ENCODE data around the gene TMF1.

TMF1 gene

GRCh38 chr3:69085833-69086722, 33.9 kb upstream of the TMF1 start:
- peaks cover 42% of the 10 kb centered on the region for H3K36me3 Mint-ChIP-seq (ENCODE audit: low read depth)
- no peaks in the 10 kb centered on the region for H3K27me3 Mint-ChIP-seq (ENCODE audit: low read depth)
- peak overlapping the region; percentile 99 for H3K4me3 Mint-ChIP-seq
- H3K27ac Mint-ChIP-seq, result peak overlapping the region; percentile 99
- H3K9me3 Mint-ChIP-seq, result no peaks in the 10 kb centered on the region
- H3K4me1 Mint-ChIP-seq (ENCODE audit: low read depth), result peaks cover 57% of the 10 kb centered on the region

DNA sequence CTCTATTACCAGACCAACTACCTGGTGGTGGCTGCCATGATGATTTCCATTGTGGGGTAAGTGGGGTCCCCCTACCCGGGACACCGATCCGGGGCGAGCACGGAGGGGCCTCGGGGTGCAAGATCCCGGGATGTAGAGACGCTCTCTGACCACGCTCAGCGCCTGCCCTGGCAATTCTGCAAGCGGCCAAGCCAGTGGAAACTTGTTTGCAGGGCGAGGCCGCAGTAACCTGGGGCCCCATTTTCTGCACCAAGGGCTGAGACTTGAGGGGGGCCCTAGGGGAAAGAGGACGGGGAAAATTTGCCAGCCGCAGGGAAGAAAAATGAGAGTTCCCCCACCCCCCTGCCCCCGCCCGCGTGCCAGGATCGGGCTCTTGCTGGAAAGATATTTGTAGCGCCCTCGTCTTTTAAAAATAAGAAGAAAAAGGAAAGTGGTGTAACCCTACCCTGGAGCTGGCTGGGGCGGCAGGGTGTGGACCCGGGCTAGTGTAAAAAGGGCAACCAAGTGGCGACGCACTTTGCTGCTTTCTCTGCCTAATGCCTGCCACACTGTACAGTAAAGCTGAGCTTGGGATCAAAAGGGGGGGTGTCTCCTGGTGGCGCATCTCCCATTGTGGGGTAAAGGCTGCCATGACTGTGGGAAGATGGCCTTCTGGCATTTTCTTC, 33.2 kb upstream of the TMF1 start:
- Mint-ChIP-seq H3K27ac (peak overlapping the region; percentile 99), H3K36me3 (ENCODE audit: low read depth) (peaks cover 36% of the 10 kb centered on the region), H3K9me3 (no peaks in the 10 kb centered on the region), H3K4me3 (peak overlapping the region; percentile 99), H3K27me3 (ENCODE audit: low read depth) (no peaks in the 10 kb centered on the region), H3K4me1 (ENCODE audit: low read depth) (peaks cover 56% of the 10 kb centered on the region)

DNA sequence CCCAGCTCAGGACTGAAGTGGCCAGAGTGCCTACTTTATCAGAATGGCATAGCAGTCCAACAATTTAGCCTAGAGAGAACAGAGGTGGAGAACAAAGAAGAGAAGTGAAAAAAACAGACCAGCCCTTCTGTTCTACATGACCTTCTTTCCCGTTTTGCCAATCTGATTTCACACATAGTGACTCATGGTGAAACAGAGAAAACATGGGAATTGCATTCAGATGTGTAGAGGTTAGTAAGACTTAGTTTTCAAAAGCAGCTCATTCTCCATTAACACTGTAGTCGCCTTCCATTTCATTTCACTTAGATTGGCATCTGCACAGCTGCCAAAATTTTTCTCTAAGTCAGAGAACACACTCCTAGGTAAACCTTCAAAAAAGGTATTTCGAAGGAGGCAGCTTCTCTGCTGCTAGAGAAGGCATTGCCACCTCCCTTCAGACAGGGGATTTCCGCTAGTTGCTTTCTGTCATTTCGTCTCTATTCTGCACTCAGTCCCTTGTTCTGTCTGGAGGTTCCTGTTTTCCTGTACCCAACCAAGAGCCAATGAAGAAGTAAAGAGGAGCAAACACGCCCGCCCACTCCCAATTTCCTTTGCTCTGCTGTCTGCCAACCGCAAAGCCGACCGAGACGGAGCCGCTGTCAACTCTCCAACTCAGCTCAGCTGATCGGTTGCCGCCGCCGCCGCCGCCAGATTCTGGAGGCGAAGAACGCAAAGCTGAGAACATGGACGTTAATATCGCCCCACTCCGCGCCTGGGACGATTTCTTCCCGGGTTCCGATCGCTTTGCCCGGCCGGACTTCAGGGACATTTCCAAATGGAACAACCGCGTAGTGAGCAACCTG, 32.4 kb upstream of the TMF1 start, which contains the start of gene ARL6IP5:
TSS of gene ARL6IP5 (plus strand) at position 612 of the 842 bp plus-strand sequence. CDS start at position 723, 111 bp downstream.
- Mint-ChIP-seq H3K9me3 (no peaks in the 10 kb centered on the region), H3K4me1 (ENCODE audit: low read depth) (peaks cover 50% of the 10 kb centered on the region), H3K27me3 (ENCODE audit: low read depth) (no peaks in the 10 kb centered on the region), H3K4me3 (peak within 1 kb of the TSS; percentile 99), H3K36me3 (ENCODE audit: low read depth) (peaks cover 30% of the 10 kb centered on the region), H3K27ac (peak within 1 kb of the TSS; percentile 99)

DNA sequence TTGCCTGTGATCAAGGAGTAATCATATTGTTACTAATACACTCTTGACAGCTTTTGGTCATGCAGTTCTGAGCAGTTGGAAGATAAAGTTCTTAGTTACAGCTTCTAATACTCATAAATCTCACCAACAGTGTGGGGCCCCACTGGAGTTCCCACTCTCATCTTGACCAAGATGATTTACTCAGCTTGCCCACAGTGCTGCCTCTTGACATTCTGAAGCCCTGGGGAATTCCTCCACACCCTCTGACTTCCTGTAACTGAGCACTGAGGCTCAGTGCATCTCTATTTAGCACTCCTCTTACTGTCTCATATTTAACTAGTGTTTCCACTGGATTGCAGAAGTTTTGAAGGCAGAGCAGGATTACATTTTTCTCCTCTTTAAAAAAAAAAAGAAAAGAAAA, 30.7 kb upstream of the TMF1 start:
- peaks cover 30% of the 10 kb centered on the region for H3K36me3 Mint-ChIP-seq (ENCODE audit: low read depth)
- peak overlapping the region; percentile 99 for H3K4me3 Mint-ChIP-seq
- peaks cover 53% of the 10 kb centered on the region for H3K4me1 Mint-ChIP-seq (ENCODE audit: low read depth)
- H3K27ac Mint-ChIP-seq, result peak overlapping the region; percentile 99
- no peaks in the 10 kb centered on the region for H3K9me3 Mint-ChIP-seq
- H3K27me3 Mint-ChIP-seq (ENCODE audit: low read depth), result no peaks in the 10 kb centered on the region

DNA sequence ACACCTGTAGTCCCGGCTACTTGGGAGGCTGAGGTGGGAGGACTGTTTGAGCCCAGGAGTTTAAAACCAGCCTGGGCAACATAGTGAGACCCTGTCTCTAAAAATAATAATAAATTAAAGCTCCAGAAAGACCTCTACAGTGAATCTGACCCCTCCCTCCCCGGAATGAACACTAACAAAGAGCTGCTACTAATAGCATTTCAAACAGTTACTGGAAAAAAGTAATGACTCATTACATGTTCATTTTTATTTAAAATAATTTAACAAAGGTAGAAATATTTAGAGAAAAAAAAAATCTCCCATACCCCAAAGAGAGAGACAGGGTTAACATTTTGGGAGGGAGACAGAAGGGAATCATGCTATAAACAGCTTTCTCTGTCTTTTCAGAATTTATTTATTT, 30.2 kb upstream of the TMF1 start:
- Mint-ChIP-seq H3K36me3 (ENCODE audit: low read depth) (peaks cover 32% of the 10 kb centered on the region), H3K27me3 (ENCODE audit: low read depth) (no peaks in the 10 kb centered on the region), H3K27ac (peak overlapping the region; percentile 99), H3K4me3 (peak overlapping the region; percentile 99), H3K9me3 (no peaks in the 10 kb centered on the region), H3K4me1 (ENCODE audit: low read depth) (peaks cover 56% of the 10 kb centered on the region)

DNA sequence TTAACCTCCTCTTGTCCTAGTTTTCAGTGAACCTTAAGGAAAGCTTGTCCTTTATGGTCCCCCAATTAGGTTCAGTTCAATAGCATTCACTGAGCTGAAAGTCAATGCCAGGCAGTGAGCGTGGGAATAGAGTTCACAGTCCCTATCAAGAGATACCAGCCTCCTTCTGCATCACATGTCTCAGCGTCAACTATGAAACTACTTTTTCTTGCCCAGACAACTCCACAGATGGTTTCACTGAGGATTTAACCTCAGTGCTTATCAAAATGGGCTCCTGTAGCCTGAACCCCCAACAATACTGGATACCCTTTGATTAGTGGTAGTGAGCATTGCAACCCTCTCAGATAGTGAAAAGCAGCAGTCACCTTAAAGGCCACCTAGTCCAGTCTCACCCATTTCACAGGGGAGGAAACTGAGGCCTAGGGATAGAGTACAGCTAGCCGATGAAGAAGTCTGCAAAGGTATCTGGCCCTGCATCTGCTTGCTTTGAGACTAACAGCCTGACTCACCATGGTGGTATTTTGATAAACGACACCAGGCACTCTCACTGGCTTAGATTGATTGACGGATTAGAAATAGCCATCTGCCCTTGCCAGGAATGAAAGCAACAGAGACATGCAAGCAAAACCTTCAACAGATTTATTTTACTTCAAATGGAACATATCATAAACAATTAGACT, 29.6 kb upstream of the TMF1 start:
- Mint-ChIP-seq H3K4me1 (ENCODE audit: low read depth) (peaks cover 59% of the 10 kb centered on the region), H3K36me3 (ENCODE audit: low read depth) (peaks cover 31% of the 10 kb centered on the region), H3K4me3 (peak overlapping the region; percentile 99)

GRCh38 chr3:69080233-69080920, 28.2 kb upstream of the TMF1 start, which contains the start of gene UBA3:
Gene UBA3, minus strand, starts transcription at chr3:69080365. Its CDS starts 12 bp downstream, at chr3:69080353.
- Mint-ChIP-seq H3K27me3 (ENCODE audit: low read depth) (no peaks in the 10 kb centered on the region), H3K9me3 (no peaks in the 10 kb centered on the region), H3K27ac (peak within 1 kb of the TSS; percentile 99), H3K4me1 (ENCODE audit: low read depth) (peaks cover 59% of the 10 kb centered on the region), H3K36me3 (ENCODE audit: low read depth) (peaks cover 24% of the 10 kb centered on the region), H3K4me3 (peak within 1 kb of the TSS; percentile 87)

More for the DNA sequence above, 29.6 kb upstream of the TMF1 start:
- H3K27me3 Mint-ChIP-seq (ENCODE audit: low read depth), result no peaks in the 10 kb centered on the region
- H3K27ac Mint-ChIP-seq, result peak overlapping the region; percentile 99
- no peaks in the 10 kb centered on the region for H3K9me3 Mint-ChIP-seq

DNA sequence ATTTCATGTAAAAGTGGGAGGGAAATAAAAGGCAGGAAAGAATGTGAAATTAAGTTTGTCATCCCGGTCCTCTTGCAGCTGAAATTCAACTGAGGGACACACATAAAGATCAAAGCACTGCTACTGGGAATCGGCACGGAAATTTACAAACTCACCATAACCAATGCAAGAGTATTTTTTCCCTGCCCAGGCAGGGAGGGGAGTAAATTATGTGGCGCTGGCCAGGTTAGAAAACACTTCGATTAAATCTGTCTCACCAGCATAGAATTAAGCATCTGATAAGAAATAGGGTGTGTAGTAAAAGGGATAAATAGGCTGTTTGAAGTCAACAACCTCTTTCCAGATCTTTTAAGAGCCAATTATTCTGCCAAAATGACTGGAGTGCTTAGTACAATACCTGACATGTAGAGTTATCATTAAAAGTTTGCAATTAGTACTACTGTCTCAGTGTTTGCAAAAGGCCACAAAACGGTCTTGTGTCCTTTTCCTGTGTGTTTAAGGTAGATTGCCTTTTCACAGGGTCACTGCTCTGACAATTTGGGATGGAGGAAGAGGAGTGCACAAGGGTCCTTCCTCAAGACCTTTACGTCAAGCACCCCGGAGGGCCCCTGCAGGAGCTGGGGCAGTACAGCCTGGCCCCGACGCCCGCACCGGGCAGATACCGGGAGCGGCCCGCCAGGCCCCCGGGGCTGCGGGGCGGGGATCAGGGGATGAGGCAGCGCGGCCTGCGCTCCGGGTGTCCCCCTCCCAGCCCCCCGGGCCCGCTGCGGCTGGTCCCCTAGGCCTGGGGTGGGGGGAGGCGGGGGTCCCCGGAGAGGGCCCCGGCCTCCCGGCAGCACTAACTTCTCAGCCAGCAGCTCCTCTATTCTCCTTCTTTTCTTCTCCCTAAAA, 27.4 kb upstream of the TMF1 start:
- Mint-ChIP-seq H3K4me3 (peak overlapping the region; percentile 87), H3K9me3 (no peaks in the 10 kb centered on the region), H3K4me1 (ENCODE audit: low read depth) (peaks cover 57% of the 10 kb centered on the region), H3K36me3 (ENCODE audit: low read depth) (peaks cover 17% of the 10 kb centered on the region), H3K27ac (peak overlapping the region; percentile 29), H3K27me3 (ENCODE audit: low read depth) (no peaks in the 10 kb centered on the region)

- Mint-ChIP-seq H3K36me3 (ENCODE audit: low read depth) (peaks cover 39% of the 10 kb centered on the region), H3K4me1 (ENCODE audit: low read depth) (peaks cover 23% of the 10 kb centered on the region), H3K27ac (peak overlapping the region; percentile 17), H3K9me3 (no peaks in the 10 kb centered on the region), H3K4me3 (no peak overlapping the region), H3K27me3 (ENCODE audit: low read depth) (no peaks in the 10 kb centered on the region)
These were observed 20.8 kb upstream of the TMF1 start for GRCh38 chr3:69072928-69073327.

- peaks cover 37% of the 10 kb centered on the region for H3K4me1 Mint-ChIP-seq (ENCODE audit: low read depth)
- H3K4me3 Mint-ChIP-seq, result no peak overlapping the region
- no peaks in the 10 kb centered on the region for H3K9me3 Mint-ChIP-seq
- peak overlapping the region; percentile 58 for H3K27ac Mint-ChIP-seq
- peaks cover 35% of the 10 kb centered on the region for H3K36me3 Mint-ChIP-seq (ENCODE audit: low read depth)
- no peaks in the 10 kb centered on the region for H3K27me3 Mint-ChIP-seq (ENCODE audit: low read depth)
These were observed 14.0 kb upstream of the TMF1 start for GRCh38 chr3:69066121-69066520.

DNA sequence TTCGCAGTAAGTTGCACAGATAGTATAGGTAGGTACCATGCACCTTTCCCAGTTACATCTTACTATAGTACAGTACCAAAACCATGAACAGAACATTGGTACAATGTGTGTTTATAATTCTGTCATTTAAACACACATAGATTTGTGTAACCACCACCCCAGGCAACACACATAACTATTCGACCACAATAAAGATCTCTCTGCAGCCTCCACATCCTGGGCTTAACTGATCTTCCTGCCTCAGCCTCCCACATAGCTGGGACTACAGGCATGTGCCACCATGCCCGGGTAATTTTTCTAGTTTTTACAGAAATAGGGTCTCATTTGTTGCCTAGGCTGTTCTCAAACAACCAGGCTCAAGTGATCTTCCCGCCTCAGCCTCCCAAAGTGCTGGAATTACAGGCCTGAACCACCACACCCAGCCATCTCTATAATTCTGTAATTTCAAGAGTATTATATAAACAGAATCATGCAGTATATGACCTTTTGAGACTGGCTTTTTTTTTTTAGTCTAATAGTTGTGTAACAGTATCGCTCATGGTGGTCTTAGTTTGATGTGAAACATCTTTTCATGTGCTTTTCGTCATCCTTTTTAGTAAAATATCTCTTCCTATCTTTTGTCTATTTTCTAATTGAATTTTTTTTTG, 13.3 kb upstream of the TMF1 start:
- H3K4me1 Mint-ChIP-seq (ENCODE audit: low read depth), result peaks cover 39% of the 10 kb centered on the region
- H3K9me3 Mint-ChIP-seq, result no peaks in the 10 kb centered on the region
- H3K27ac Mint-ChIP-seq, result peak overlapping the region; percentile 76
- H3K36me3 Mint-ChIP-seq (ENCODE audit: low read depth), result peaks cover 35% of the 10 kb centered on the region
- peak overlapping the region; percentile 66 for H3K4me3 Mint-ChIP-seq
- no peaks in the 10 kb centered on the region for H3K27me3 Mint-ChIP-seq (ENCODE audit: low read depth)

DNA sequence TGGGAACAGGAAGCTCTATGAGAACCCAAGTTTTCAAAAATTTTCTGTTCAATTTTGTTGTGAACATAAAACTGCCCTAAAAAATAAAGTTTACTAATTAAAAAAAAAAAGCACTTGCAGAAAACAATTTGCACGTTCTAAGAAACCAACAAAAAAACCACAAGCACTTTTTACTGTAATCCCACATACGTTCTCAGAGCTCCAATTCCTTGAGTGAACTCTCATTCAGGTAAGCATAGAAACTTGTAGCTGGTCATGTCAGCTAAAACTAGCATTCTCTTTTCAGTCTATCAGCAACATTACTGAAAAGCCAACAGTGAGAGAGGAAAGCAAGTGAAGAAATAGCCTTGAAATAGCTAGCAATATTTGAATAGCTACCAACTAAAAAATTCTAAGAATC, 11.5 kb upstream of the TMF1 start:
- peak overlapping the region; percentile 88 for H3K27ac Mint-ChIP-seq
- H3K4me1 Mint-ChIP-seq (ENCODE audit: low read depth), result peaks cover 55% of the 10 kb centered on the region
- no peaks in the 10 kb centered on the region for H3K27me3 Mint-ChIP-seq (ENCODE audit: low read depth)
- peaks cover 46% of the 10 kb centered on the region for H3K36me3 Mint-ChIP-seq (ENCODE audit: low read depth)
- H3K9me3 Mint-ChIP-seq, result no peaks in the 10 kb centered on the region
- H3K4me3 Mint-ChIP-seq, result peak overlapping the region; percentile 73

Data from T-helper 1 cell treated with Interleukin-12 subunit alpha and Interleukin-12 subunit beta and Interleukin-4 antibody, amounts not matched to agents 30 μg/mL and 1 μg/mL, for 36 hours (primary cell).